HepG2 (cell line): ENCODE results near the gene GSTK1. TPM values are rescaled to one million over a fixed set of nuclear protein-coding genes. Genes with fewer than 3 reads are reported as not detected.

Experiments
- ETV5 ChIP-seq: IDR thresholded peaks from 2 replicates; pipeline ENCODE4 v1.6.1; 2018; ENCODE audit warnings: missing biosample characterization, missing genetic modification reagents, inconsistent platforms, borderline replicate concordance
- HMGA1 ChIP-seq: sonication (generic); formaldehyde crosslinking; conservative IDR thresholded peaks from 2 replicates; pipeline ENCODE4 v1.4.0; 2020; ENCODE audit warnings: missing genetic modification reagents
- HNF4G ChIP-seq, 2 experiments: sonication (generic) in 1 of 2; formaldehyde crosslinking in 1 of 2; IDR thresholded peaks; 2 replicates each; pipeline versions ENCODE4 v1.4.0 to v1.6.1; 2011 to 2020; ENCODE audit warnings: borderline replicate concordance in 2 of 2, low read depth in 2 of 2, mild to moderate bottlenecking in 2 of 2, low read length in 1 of 2, missing genetic modification reagents in 1 of 2, moderate library complexity in 1 of 2
- HOXA5 ChIP-seq: sonication (generic); formaldehyde crosslinking; IDR thresholded peaks from 2 replicates; pipeline ENCODE4 v1.4.0; 2020; ENCODE audit warnings: missing genetic modification reagents
- KLF12 ChIP-seq: sonication (generic); formaldehyde crosslinking; IDR thresholded peaks from 2 replicates; pipeline ENCODE4 v1.4.0; 2020; ENCODE audit warnings: missing genetic modification reagents, borderline replicate concordance
- MATR3 ChIP-seq: sonication (generic); formaldehyde crosslinking; IDR thresholded peaks from 2 replicates; pipeline ENCODE4 v1.4.0; 2020; ENCODE audit warnings: missing genetic modification reagents
- NFIB ChIP-seq: sonication (generic); formaldehyde crosslinking; IDR thresholded peaks from 2 replicates; pipeline ENCODE4 v1.9.0; 2021; ENCODE audit warnings: missing genetic modification reagents, mild to moderate bottlenecking, borderline replicate concordance
- SALL2 ChIP-seq: sonication (generic); formaldehyde crosslinking; IDR thresholded peaks from 2 replicates; pipeline ENCODE4 v1.8.1; 2023; ENCODE audit warnings: mild to moderate bottlenecking, missing genetic modification reagents, inconsistent platforms
- SKI ChIP-seq: fragments of 450-650 bp; IDR thresholded peaks from one replicate; pipeline ENCODE4 v1.6.1; 2018; ENCODE audit warnings: mild to moderate bottlenecking; ENCODE audit not compliant: partially characterized antibody
- SMC3 ChIP-seq: IDR thresholded peaks from 2 replicates; pipeline ENCODE4 v1.6.1; 2011; ENCODE audit warnings: low read length, improper control_type of control experiment
- STAG1 ChIP-seq: sonication (generic); formaldehyde crosslinking; IDR thresholded peaks from 2 replicates; pipeline ENCODE4 v1.4.0; 2020; ENCODE audit warnings: missing genetic modification reagents
- TAF15 ChIP-seq: fragments of 200-400 bp; formaldehyde crosslinking; IDR thresholded peaks from one replicate; pipeline ENCODE4 v1.6.1; 2018; ENCODE audit warnings: mild to moderate bottlenecking, low read depth, low read length; ENCODE audit not compliant: poor library complexity, severe bottlenecking
- THYN1 ChIP-seq: sonication (generic); formaldehyde crosslinking; IDR thresholded peaks from 2 replicates; pipeline ENCODE4 v1.8.1; 2023; ENCODE audit warnings: low read depth, mild to moderate bottlenecking, moderate library complexity, missing genetic modification reagents, borderline replicate concordance
- ZNF124 ChIP-seq: sonication (generic); formaldehyde crosslinking; IDR thresholded peaks from 2 replicates; pipeline ENCODE4 v1.4.0; 2020; ENCODE audit warnings: missing genetic modification reagents
- ZNF20 ChIP-seq: sonication (generic); formaldehyde crosslinking; IDR thresholded peaks from 2 replicates; pipeline ENCODE4 v1.4.0; 2020; ENCODE audit warnings: mild to moderate bottlenecking, moderate library complexity, missing genetic modification reagents
- ZNF430 ChIP-seq: sonication (generic); formaldehyde crosslinking; IDR thresholded peaks from 2 replicates; pipeline ENCODE4 v1.9.0; 2021; ENCODE audit warnings: mild to moderate bottlenecking, missing genetic modification reagents
- ZNF552 ChIP-seq: sonication (generic); formaldehyde crosslinking; IDR thresholded peaks from 2 replicates; pipeline ENCODE4 v1.9.0; 2022; ENCODE audit warnings: missing genetic modification reagents, mild to moderate bottlenecking, borderline replicate concordance
- ZNF589 ChIP-seq: sonication (generic); formaldehyde crosslinking; conservative IDR thresholded peaks from 2 replicates; pipeline ENCODE4 v1.8.0; 2022; ENCODE audit warnings: mild to moderate bottlenecking, moderate library complexity, missing genetic modification reagents
- ZNF766 ChIP-seq: sonication (generic); formaldehyde crosslinking; IDR thresholded peaks from 2 replicates; pipeline ENCODE4 v1.5.0; 2020; ENCODE audit warnings: missing genetic modification reagents, borderline replicate concordance
- polyA plus RNA-seq, 8 experiments: library from polyadenylated mRNA; depleted of rRNA in 3 of 8; stranded (reverse) in 7 of 8; unstranded in 1 of 8; fragments of >200 nt; fragmentation: Illumina TruSeq in 4 of 8; extraction: Trizol in 4 of 8; gene quantifications; 2 replicates each; pipeline versions ENCODE4 v1.2.1 to v1.2.3, GENCODE V29; 2011 to 2016; ENCODE audit warnings: low read depth in 4 of 8, missing spikeins in 1 of 8, mixed read lengths in 1 of 8; ENCODE audit not compliant: insufficient read depth in 1 of 8
- total RNA-seq, 5 experiments: library from RNA; depleted of rRNA; stranded (reverse); fragments of >200 nt; fragmentation: Illumina TruSeq; extraction: Trizol; gene quantifications; 2 replicates each; pipeline ENCODE4 v1.2.3, GENCODE V29; 2016; ENCODE audit warnings: low read depth in 1 of 5
- TF ChIP-seq, protein P1 (sequence below): sonication (generic); formaldehyde crosslinking; IDR thresholded peaks from 2 replicates; pipeline ENCODE4 v1.4.0; 2020; ENCODE audit warnings: missing genetic modification reagents, borderline replicate concordance
- TF ChIP-seq, protein P2 (sequence below): IDR thresholded peaks from 2 replicates; pipeline ENCODE4 v1.6.1; 2016
- TF ChIP-seq, protein P3 (sequence below): IDR thresholded peaks from 2 replicates; pipeline ENCODE4 v1.6.1; 2016; ENCODE audit warnings: low read depth
- TF ChIP-seq, protein P4 (sequence below): sonication (generic); formaldehyde crosslinking; IDR thresholded peaks from 2 replicates; pipeline ENCODE4 v1.8.0; 2022; ENCODE audit warnings: mild to moderate bottlenecking, missing genetic modification reagents

GSTK1 gene
- total and polyA plus RNA-seq, 2 of the 13 experiments (the other 11 are each of a cell fraction or from before 2014, with no cell fraction given) = 64.6 to 92.1 TPM

DNA sequence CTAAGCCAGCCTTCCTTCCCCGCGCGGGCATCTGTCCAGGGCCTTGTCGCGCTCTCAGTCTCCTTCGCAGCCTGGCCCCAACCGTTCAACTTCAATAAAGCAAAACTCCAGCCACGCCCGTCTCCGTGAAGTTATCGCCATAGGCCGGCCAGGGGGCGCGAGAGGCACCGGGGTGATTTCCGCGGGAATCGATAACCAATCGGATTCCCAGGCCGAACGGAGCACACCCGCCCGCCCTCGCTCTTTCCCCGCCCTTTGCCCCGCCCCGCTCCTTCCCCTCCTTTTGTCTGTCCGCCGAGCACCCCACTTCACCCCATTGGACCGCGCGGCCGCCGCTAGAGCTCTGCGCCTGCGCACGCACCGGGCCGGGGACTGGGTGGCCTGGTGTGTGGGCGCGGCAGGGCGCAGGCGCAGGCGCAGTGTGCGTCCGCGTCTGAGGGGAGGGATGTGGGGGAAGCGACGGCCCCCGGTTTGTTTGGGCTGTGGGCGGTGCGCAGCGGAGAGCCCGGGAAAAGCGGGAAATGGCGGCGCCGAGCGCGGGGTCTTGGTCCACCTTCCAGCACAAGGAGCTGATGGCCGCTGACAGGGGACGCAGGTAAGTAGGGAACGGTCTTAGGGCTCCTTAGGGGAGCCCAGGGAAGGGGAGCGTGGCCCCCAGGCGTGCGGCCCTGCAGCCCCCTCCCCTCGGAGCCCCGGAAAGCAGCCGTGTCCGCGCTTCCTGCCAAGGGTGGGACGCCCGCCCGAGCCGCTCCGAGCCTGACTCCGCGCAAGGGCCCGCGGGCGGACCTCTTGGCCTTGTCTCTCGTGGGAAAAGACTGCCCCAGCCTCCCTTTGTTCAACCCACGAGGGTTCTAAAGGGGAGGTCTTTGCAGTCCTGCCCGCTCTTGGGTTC, 24.9 kb downstream of the GSTK1 start, which contains the start of gene CASP2 (continued):
- TF ChIP-seq, protein P1, sequence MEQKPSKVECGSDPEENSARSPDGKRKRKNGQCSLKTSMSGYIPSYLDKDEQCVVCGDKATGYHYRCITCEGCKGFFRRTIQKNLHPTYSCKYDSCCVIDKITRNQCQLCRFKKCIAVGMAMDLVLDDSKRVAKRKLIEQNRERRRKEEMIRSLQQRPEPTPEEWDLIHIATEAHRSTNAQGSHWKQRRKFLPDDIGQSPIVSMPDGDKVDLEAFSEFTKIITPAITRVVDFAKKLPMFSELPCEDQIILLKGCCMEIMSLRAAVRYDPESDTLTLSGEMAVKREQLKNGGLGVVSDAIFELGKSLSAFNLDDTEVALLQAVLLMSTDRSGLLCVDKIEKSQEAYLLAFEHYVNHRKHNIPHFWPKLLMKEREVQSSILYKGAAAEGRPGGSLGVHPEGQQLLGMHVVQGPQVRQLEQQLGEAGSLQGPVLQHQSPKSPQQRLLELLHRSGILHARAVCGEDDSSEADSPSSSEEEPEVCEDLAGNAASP (CRISPR knock-in tag) = no peak; the same call in 1 of the 2 replicates
- TF ChIP-seq SMC3 (no peak), ZNF430 (CRISPR knock-in tag) (no peak; the same call in 1 of the 2 replicates), HMGA1 (CRISPR knock-in tag) (no peak), NFIB (CRISPR knock-in tag) (no peak), ZNF552 (CRISPR knock-in tag) (no peak), MATR3 (CRISPR knock-in tag) (no peak), SALL2 (CRISPR knock-in tag) (peak; percentile 57; the same call in 1 of the 2 replicates), THYN1 (no peak), ZNF124 (CRISPR knock-in tag) (peak; percentile 74; the same call in 1 of the 2 replicates), SKI (no peak), HOXA5 (CRISPR knock-in tag) (peak; percentile 50; the same call in 1 of the 2 replicates), STAG1 (CRISPR knock-in tag) (no peak), HNF4G (IDR thresholded peaks at IDR 0.05; ENCODE audit: borderline replicate concordance, low read depth, low read length) (no peak), HNF4G (CRISPR knock-in tag; IDR thresholded peaks at IDR 0.05; ENCODE audit: borderline replicate concordance, low read depth) (no peak), KLF12 (CRISPR knock-in tag) (no peak), ZNF766 (CRISPR knock-in tag) (no peak), ETV5 (CRISPR knock-in tag) (peak; percentile 54), ZNF589 (CRISPR knock-in tag) (peak; percentile 88), ZNF20 (CRISPR knock-in tag) (0 out of 2 replicates have a peak, but pooled peaks have one; percentile 30), TAF15 (no peak)
- TF ChIP-seq, protein P2, sequence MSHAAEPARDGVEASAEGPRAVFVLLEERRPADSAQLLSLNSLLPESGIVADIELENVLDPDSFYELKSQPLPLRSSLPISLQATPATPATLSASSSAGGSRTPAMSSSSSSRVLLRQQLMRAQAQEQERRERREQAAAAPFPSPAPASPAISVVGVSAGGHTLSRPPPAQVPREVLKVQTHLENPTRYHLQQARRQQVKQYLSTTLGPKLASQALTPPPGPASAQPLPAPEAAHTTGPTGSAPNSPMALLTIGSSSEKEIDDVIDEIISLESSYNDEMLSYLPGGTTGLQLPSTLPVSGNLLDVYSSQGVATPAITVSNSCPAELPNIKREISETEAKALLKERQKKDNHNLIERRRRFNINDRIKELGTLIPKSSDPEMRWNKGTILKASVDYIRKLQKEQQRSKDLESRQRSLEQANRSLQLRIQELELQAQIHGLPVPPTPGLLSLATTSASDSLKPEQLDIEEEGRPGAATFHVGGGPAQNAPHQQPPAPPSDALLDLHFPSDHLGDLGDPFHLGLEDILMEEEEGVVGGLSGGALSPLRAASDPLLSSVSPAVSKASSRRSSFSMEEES (CRISPR knock-in tag) = no peak; the same call in 1 of the 2 replicates
- TF ChIP-seq, protein P3, sequence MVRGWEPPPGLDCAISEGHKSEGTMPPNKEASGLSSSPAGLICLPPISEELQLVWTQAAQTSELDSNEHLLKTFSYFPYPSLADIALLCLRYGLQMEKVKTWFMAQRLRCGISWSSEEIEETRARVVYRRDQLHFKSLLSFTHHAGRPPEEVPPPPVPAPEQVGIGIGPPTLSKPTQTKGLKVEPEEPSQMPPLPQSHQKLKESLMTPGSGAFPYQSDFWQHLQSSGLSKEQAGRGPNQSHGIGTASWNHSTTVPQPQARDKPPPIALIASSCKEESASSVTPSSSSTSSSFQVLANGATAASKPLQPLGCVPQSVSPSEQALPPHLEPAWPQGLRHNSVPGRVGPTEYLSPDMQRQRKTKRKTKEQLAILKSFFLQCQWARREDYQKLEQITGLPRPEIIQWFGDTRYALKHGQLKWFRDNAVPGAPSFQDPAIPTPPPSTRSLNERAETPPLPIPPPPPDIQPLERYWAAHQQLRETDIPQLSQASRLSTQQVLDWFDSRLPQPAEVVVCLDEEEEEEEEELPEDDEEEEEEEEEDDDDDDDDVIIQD (CRISPR knock-in tag) = no peak
- TF ChIP-seq, protein P4, sequence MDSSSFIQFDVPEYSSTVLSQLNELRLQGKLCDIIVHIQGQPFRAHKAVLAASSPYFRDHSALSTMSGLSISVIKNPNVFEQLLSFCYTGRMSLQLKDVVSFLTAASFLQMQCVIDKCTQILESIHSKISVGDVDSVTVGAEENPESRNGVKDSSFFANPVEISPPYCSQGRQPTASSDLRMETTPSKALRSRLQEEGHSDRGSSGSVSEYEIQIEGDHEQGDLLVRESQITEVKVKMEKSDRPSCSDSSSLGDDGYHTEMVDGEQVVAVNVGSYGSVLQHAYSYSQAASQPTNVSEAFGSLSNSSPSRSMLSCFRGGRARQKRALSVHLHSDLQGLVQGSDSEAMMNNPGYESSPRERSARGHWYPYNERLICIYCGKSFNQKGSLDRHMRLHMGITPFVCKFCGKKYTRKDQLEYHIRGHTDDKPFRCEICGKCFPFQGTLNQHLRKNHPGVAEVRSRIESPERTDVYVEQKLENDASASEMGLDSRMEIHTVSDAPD (CRISPR knock-in tag) = no peak
